Measurements from ENCODE around the gene DNMT3A.

GRCh38 chr2:25375371-25375988 is 33.8 kb upstream of the DNMT3A start:
- TF ChIP-seq, protein P1, sequence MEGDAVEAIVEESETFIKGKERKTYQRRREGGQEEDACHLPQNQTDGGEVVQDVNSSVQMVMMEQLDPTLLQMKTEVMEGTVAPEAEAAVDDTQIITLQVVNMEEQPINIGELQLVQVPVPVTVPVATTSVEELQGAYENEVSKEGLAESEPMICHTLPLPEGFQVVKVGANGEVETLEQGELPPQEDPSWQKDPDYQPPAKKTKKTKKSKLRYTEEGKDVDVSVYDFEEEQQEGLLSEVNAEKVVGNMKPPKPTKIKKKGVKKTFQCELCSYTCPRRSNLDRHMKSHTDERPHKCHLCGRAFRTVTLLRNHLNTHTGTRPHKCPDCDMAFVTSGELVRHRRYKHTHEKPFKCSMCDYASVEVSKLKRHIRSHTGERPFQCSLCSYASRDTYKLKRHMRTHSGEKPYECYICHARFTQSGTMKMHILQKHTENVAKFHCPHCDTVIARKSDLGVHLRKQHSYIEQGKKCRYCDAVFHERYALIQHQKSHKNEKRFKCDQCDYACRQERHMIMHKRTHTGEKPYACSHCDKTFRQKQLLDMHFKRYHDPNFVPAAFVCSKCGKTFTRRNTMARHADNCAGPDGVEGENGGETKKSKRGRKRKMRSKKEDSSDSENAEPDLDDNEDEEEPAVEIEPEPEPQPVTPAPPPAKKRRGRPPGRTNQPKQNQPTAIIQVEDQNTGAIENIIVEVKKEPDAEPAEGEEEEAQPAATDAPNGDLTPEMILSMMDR (IDR thresholded peaks at IDR 0.05; ENCODE audit: insufficient read depth, low read depth, low read length): no peak
- TF ChIP-seq EZH2 (IDR thresholded peaks at IDR 0.05; ENCODE audit: insufficient read depth, low read length): no peak
